Hepatocyte (in vitro differentiated cells): ENCODE data around the gene LYPD1. TPM values are rescaled to one million over a fixed set of nuclear protein-coding genes. Genes with fewer than 3 reads are reported as not detected.

ENCODE experiments used
- DNase-seq: peaks from one replicate; pipeline ENCODE4 v3.0.0-alpha.2; 2016; ENCODE audit warnings: low spot score
- H2AFZ ChIP-seq: fragments of 200-600 bp; sonication (generic); 2 replicates; pipeline ENCODE4 v1.6.0; 2016; ENCODE audit warnings: antibody characterized with exemption, mild to moderate bottlenecking
- H3K27ac ChIP-seq: fragments of 200-600 bp; sonication (generic); 2 replicates; pipeline ENCODE4 v1.5.1; 2016; ENCODE audit warnings: mild to moderate bottlenecking
- H3K27me3 ChIP-seq: fragments of 200-600 bp; sonication (generic); 2 replicates; pipeline ENCODE4 v1.6.1; 2016
- H3K36me3 ChIP-seq: fragments of 200-600 bp; sonication (generic); replicated peaks from 2 replicates; pipeline ENCODE4 v1.5.1; 2016; ENCODE audit warnings: low read depth; ENCODE audit not compliant: insufficient read depth
- H3K4me1 ChIP-seq: fragments of 200-600 bp; sonication (generic); 2 replicates; pipeline ENCODE4 v1.5.1; 2016; ENCODE audit warnings: mild to moderate bottlenecking, moderate library complexity; ENCODE audit not compliant: insufficient read depth
- H3K4me2 ChIP-seq: fragments of 200-600 bp; sonication (generic); 2 replicates; pipeline ENCODE4 v1.6.0; 2016
- H3K4me3 ChIP-seq: fragments of 200-600 bp; sonication (generic); 2 replicates; pipeline ENCODE4 v1.5.1; 2016; ENCODE audit warnings: mild to moderate bottlenecking
- H3K79me2 ChIP-seq: fragments of 200-600 bp; sonication (generic); 2 replicates; pipeline ENCODE4 v1.6.0; 2017; ENCODE audit warnings: mild to moderate bottlenecking
- H3K9me2 ChIP-seq: fragments of 200-600 bp; sonication (generic); replicated peaks from 2 replicates; pipeline ENCODE4 v1.6.0; 2017; ENCODE audit warnings: mild to moderate bottlenecking; ENCODE audit not compliant: insufficient read depth
- H3K9me3 ChIP-seq: fragments of 200-600 bp; sonication (generic); 2 replicates; pipeline ENCODE4 v1.5.1; 2016; ENCODE audit warnings: low read depth, mild to moderate bottlenecking
- H4K20me1 ChIP-seq: fragments of 200-600 bp; sonication (generic); 2 replicates; pipeline ENCODE4 v1.6.0; 2016; ENCODE audit warnings: mild to moderate bottlenecking; ENCODE audit not compliant: insufficient read depth, poor library complexity, severe bottlenecking
- EZH2 ChIP-seq: fragments of 200-600 bp; sonication (generic); IDR thresholded peaks from 2 replicates; pipeline ENCODE4 v1.6.1; 2016; ENCODE audit warnings: antibody characterized with exemption, mild to moderate bottlenecking, borderline replicate concordance
- EZH2phosphoT487 ChIP-seq: fragments of 200-600 bp; sonication (generic); IDR thresholded peaks from one replicate; pipeline ENCODE4 v1.6.1; 2018; ENCODE audit warnings: antibody characterized with exemption, mild to moderate bottlenecking, low read depth, moderate library complexity; ENCODE audit not compliant: unreplicated experiment, severe bottlenecking
- WGBS: methylation state at CpG from one replicate; pipeline ENCODE4 v1.1.6; 2016; ENCODE audit warnings: low lambda C conversion rate; ENCODE audit errors: missing lambda C conversion rate; 5-methylcytosine and 5-hydroxymethylcytosine counted together
- polyA plus RNA-seq: library from polyadenylated mRNA; unstranded; fragments of >200 nt; fragmentation: Nextera tagmentation; extraction: Ambion mirVana; gene quantifications from 2 replicates; pipeline ENCODE4 v1.2.1, GENCODE V29; 2016
- total RNA-seq: library from RNA; depleted of rRNA; stranded (reverse); fragments of >200 nt; gene quantifications from 2 replicates; pipeline ENCODE4 v1.2.3, GENCODE V29; 2014
- TF ChIP-seq, protein P1 (sequence below): fragments of 200-600 bp; sonication (generic); IDR thresholded peaks from 2 replicates; pipeline ENCODE4 v1.5.1; 2016; ENCODE audit warnings: antibody characterized with exemption, mild to moderate bottlenecking; ENCODE audit not compliant: poor library complexity

Gene LYPD1
- total and polyA plus RNA-seq, 2 experiments from 2014 or later, result 20.2 to 25.1 TPM

- Histone ChIP-seq H3K27me3 (no peaks in the 10 kb centered on the region), H3K4me1 (no peaks in the 10 kb centered on the region), H3K36me3 (no peaks in the 10 kb centered on the region), H2AFZ (no peak overlapping the region), H3K4me3 (no peak overlapping the region), H3K9me2 (no peaks in the 10 kb centered on the region), H3K27ac (no peak overlapping the region), H3K4me2 (no peak overlapping the region), H3K79me2 (peaks cover 14% of the 10 kb centered on the region), H3K9me3 (no peaks in the 10 kb centered on the region), H4K20me1 (no peaks in the 10 kb centered on the region)
- TF ChIP-seq, protein P1, sequence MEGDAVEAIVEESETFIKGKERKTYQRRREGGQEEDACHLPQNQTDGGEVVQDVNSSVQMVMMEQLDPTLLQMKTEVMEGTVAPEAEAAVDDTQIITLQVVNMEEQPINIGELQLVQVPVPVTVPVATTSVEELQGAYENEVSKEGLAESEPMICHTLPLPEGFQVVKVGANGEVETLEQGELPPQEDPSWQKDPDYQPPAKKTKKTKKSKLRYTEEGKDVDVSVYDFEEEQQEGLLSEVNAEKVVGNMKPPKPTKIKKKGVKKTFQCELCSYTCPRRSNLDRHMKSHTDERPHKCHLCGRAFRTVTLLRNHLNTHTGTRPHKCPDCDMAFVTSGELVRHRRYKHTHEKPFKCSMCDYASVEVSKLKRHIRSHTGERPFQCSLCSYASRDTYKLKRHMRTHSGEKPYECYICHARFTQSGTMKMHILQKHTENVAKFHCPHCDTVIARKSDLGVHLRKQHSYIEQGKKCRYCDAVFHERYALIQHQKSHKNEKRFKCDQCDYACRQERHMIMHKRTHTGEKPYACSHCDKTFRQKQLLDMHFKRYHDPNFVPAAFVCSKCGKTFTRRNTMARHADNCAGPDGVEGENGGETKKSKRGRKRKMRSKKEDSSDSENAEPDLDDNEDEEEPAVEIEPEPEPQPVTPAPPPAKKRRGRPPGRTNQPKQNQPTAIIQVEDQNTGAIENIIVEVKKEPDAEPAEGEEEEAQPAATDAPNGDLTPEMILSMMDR, result no peak
- TF ChIP-seq EZH2 (no peak), EZH2phosphoT487 (no peak)
- DNase-seq, result no peak
- 86% methylated on average over 2 of the region's 2 CpGs for whole genome bisulfite sequencing
Measured at GRCh38 chr2:132595693-132596092, 74.3 kb downstream of the LYPD1 start.

- Histone ChIP-seq H3K4me1 (no peaks in the 10 kb centered on the region), H3K27ac (no peak overlapping the region), H2AFZ (no peak overlapping the region), H3K9me2 (no peaks in the 10 kb centered on the region), H3K79me2 (peaks cover 14% of the 10 kb centered on the region), H3K4me2 (no peak overlapping the region), H3K9me3 (no peaks in the 10 kb centered on the region), H3K27me3 (no peaks in the 10 kb centered on the region), H3K36me3 (no peaks in the 10 kb centered on the region), H3K4me3 (no peak overlapping the region), H4K20me1 (no peaks in the 10 kb centered on the region)
- no peak for TF ChIP-seq EZH2
- no peak for DNase-seq
- WGBS, result 80% methylated on average over 6 of the region's 6 CpGs
Measured at GRCh38 chr2:132595186-132595585, 74.8 kb downstream of the LYPD1 start.
